DMS53 treated with DMSO at 0.1 percent for 48 hours (cell line): ENCODE results near the gene NMS.
"Not testable (repeated sequence)": the region's sequence is repeated elsewhere in the genome, so short reads cannot be mapped to it uniquely, and the experiment has no call there.

Experiments
- DNase-seq: peaks from one replicate; lab custom pipeline; 2025; ENCODE audit not compliant: unreplicated experiment; lab: John Stamatoyannopoulos, UW

The NMS gene

GRCh38 chr2:100470182-100470581, at the start of gene NMS:
NMS (plus strand) TSS chr2:100470482; CDS start chr2:100470489, 7 bp downstream.
- no peak for DNase-seq

GRCh38 chr2:100422320-100423055, 47.8 kb upstream of the NMS start:
- DNase-seq: peak; percentile 54

GRCh38 chr2:100423631-100424030, 46.7 kb upstream of the NMS start:
- no peak for DNase-seq

DNA sequence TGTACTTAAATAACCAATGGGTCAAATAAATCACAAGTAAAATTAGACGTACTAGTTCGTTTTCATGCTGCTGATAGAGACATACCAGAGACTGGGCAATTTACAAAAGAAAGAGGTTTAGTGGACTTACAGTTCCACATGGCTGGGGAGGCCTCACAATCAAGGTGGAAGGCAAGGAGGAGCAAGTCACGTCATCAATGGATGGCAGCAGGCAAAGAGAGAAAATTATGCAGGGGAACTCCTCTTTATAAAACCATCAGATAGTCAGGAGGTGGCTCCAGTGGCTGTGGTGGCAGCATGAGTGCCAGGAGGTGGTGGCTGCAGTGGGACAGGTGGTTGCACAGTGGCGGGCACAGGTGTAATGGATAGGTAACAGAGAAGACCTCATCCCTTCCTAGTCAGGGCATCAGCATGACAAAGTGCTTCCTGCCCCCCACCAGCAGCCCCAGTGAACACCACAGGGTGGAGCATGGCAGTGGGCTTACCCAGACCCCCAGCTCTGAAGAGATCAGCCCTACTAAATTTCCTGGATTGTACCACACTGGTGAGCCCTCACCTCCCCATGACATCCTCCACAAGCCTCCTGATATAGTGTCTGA, 45.9 kb upstream of the NMS start:
- no peak for DNase-seq

DNA sequence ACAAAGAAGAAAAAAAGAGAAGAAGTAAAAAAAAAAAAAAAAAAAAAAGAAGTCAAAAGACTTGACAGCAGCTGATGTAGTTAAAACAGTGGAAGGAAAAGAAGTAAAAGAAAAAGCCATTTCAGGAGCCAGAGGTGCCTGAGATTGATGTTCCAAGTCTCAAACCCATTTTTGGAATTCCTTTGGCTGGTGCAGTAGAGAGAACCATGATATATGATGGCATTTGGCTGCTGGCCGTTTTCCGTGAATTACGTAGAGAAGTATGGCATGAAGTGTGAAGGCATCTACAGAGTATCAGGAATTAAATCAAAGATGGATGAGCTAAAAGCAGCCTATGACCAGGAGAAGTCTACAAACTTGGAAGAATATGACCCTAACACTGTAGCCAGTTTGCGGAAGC, 45.2 kb upstream of the NMS start:
- no peak for DNase-seq

- no peak for DNase-seq
Observed at GRCh38 chr2:100425573-100426383, 44.5 kb upstream of the NMS start.

- DNase-seq: no peak
Observed at GRCh38 chr2:100426384-100426720, 43.9 kb upstream of the NMS start.

DNA sequence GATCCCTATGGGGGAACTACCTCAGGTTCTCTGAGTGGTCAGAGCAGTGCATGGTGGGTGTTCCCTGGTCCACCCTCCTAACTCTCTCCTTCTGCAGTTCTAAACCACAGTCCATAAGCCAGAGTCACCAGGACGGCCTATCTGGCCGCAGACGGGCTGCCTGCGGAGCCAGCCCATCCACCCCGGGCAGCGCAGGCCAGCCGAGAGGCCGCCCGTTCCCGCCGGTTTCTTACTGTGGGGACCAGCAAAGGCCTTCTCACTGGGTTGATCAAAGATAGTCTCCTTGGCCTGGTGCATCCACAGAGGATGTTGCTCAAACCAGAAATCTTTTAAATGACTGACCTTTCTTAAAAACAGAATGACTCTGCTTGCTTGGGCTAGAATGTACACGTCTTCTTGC, 43.2 kb upstream of the NMS start:
- DNase-seq: no peak

DNA sequence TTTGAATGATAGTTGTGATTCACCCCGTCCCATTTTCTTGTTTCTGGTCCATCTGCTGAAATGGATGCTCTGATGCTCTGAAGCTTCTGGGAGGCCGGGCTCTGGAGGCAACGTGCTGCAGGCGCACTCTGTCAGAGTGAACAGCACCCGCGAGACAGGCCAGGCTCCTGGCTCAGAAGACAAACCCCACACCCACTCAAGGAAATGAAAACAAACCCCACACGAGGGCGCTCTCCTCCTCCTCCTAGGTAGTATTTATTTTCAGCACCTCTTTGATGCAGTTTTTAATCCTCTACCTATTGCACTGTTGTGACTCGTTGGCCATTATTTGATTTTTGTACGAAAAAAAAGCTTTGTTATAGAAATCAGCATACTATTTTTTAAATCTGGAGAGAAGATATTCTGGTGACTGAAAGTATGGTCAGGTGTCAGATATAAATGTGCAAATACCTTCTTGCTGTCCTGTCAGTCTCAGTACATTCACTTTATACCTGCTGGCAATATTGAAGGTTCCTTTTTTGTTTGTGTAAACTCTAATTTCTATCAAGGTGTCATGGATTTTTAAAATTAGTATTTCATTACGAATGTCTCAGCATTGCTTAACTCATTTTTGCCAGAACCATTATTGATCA, 42.5 kb upstream of the NMS start:
- peak; percentile 84 for DNase-seq

DNA sequence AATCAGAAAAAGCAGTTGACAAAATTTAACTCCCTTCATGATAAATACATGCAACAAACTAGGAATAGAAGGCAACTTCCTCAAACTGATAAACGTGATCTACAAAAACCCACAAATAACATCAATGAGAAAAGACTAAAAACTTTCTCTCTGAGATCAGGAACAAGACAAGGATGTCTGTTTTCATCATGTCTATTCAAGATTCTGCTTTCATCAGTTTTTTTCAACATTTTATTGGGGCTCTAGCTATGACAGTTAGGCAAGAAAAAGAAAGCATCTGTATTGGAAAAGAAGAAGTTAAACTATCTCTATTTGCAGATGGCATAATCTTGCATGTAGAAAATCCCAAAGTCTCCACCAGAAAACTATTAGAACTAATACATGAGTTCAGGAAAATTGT, 40.6 kb upstream of the NMS start:
- no peak for DNase-seq

DNA sequence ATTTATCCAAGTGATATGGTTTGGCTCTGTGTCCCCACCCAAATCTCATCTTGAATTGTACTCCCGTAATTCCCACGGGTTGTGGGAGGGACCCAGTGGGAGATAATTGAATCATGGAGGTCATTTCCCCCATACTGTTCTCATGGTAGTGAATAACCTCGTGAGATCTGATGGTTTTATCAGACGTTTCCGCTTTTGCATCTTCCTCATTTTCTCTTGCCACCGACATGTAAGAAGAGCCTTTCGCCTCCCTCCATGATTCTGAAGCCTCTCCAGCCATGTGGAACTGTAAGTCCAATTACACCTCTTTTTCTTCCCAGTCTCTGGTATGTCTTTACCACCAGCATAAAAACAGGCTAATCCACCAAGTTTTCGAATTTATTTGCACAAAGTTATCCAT, 32.5 kb upstream of the NMS start:
- DNase-seq: no peak

- DNase-seq: no peak
Observed at GRCh38 chr2:100446696-100447095, 23.6 kb upstream of the NMS start.

DNA sequence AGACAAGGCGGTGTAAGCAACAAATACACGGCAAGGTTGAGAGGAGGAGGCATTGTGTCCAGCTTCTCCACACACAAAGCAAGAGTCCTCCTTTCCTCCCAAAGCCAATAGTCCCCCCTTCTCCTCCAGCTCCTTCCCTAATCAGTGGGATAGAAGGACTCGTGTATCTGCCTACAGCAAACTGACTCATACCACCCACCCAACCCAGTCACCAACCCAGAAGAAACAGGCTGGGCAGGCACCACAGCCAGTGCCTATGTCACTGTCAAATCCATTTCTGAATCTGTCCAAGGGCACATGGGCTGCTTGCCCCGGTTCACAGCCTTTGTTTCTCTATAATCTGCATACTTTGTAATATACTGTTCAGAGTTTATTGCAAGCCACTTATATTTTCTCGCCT, 19.2 kb upstream of the NMS start:
- no peak for DNase-seq

DNA sequence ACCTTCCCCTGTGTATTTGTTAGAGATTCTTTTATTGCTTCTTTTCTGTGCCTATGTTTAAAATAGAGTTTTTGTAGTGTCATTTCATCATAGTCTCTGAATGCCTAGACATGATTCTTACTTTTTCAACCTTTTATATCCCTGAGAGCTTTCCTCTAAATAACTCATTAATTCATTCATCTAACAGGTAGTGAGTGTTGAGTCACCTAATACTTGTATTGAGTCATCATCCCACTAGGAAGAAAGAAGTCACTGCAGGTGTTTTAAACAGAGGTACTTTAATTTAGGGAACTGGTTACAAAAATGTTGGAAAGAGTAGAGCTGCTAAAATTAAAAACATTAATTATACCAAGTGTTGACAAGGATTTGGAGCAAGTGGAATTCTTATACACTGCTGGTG, 18.5 kb upstream of the NMS start:
- peak; percentile 4 for DNase-seq

GRCh38 chr2:100453853-100454252, 16.4 kb upstream of the NMS start:
- no peak for DNase-seq

- DNase-seq: not testable (repeated sequence)
Observed at GRCh38 chr2:100456357-100456756, 13.9 kb upstream of the NMS start.

GRCh38 chr2:100460904-100461530, 9.3 kb upstream of the NMS start:
- DNase-seq: no peak

- DNase-seq: no peak
Observed at GRCh38 chr2:100470898-100471514, 724 bp downstream of the NMS start.

DNA sequence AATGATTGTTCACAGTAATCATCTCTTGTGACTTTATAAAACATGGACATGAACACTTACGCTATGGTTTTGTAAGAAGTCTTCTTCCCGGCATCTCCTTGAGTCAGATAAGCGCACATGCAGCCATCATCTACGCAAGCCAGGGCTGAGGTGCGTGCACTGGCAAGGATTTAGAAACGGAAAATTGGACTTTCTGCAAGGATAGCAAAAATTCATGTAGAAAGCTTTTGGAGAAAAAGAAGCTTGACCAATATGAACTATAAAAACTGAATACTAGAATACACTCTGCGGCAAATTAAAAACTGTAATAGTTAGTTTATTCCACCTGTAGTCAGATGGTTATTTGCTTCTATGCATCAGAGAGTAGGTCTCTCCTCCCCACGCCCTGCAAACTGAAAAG, 6.3 kb downstream of the NMS start:
- no peak for DNase-seq

DNA sequence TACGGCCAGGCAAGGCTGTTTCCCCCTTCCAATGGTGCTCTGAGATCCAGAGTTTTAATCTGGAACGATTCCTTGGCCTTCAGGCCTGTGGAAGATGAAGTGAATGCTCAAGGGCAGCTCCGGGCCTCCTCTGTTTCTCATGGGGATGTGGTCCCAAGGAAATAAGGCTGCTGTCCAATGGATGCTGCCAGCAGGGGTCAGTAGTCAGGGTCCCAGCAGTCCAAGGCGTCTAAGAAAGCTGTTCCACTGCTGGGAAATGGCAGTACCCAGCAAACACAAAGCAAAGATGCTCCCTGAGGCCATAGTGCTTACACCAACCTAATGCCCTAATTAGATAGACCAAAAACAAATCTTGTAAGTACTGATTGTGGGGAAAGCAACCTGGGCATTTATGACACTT, 12.5 kb downstream of the NMS start:
- DNase-seq: no peak

DNA sequence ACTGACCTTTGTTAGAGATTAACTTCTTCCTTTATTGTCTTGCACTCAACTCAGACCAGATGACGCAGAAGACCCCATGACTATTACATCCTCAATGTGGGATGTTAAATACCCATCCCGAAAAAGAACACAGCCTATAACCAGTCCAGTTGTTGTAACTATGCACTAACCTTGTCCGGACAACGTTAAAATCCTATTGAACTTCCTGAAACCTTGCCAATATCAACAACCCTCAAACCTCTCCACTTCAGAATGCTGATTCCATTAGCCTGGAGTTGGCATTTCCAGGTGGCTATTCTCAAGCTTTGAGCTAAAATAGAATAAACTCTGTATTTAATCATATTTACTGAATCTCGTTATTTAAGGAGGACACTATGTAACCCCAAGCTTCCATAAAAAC, 13.6 kb downstream of the NMS start:
- peak; percentile 83 for DNase-seq
